Measurements from ENCODE around the gene CLEC1B. TPM values are rescaled to one million over a fixed set of nuclear protein-coding genes. Genes with fewer than 3 reads are reported as not detected.
"Not testable (repeated sequence)": the region's sequence is repeated elsewhere in the genome, so short reads cannot be mapped to it uniquely, and the experiment has no call there.

Gene CLEC1B
- total RNA-seq, 6 donors from 2014 or later, result 0.23 to 1.4 (median 0.68) TPM; not detected in 2

DNA sequence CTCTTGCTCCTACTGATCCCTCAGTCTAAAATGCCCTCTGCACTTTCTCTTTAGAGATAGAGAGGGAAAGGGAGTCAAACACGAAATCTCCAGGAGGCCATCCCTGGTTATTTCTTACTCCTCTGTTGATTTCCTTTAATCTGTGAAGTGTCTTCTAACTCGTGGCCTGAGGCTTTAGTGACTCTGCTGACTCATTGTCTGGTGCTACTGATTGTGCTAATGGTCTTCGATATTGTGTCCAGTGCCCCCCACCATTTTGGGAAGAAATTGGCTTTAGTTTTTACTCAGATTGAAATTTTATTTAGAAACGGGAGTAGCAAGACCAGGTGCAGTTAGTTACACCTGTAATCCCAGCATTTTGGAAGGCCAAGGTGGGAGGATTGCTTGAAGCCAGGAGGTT is 32.4 kb upstream of the CLEC1B start:
- TF ChIP-seq EP300 (IDR thresholded peaks at IDR 0.05) (no peak), POLR2A (IDR thresholded peaks at IDR 0.05) (no peak), POLR2AphosphoS5 (IDR thresholded peaks at IDR 0.05) (no peak)
- TF ChIP-seq, protein P1, sequence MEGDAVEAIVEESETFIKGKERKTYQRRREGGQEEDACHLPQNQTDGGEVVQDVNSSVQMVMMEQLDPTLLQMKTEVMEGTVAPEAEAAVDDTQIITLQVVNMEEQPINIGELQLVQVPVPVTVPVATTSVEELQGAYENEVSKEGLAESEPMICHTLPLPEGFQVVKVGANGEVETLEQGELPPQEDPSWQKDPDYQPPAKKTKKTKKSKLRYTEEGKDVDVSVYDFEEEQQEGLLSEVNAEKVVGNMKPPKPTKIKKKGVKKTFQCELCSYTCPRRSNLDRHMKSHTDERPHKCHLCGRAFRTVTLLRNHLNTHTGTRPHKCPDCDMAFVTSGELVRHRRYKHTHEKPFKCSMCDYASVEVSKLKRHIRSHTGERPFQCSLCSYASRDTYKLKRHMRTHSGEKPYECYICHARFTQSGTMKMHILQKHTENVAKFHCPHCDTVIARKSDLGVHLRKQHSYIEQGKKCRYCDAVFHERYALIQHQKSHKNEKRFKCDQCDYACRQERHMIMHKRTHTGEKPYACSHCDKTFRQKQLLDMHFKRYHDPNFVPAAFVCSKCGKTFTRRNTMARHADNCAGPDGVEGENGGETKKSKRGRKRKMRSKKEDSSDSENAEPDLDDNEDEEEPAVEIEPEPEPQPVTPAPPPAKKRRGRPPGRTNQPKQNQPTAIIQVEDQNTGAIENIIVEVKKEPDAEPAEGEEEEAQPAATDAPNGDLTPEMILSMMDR (IDR thresholded peaks at IDR 0.05), result no peak
- Histone ChIP-seq H3K9me3 (no peaks in the 10 kb centered on the region), H3K4me3 (no peak overlapping the region), H3K4me1 (peaks cover 0 to 14% (median 6%) of the 10 kb centered on the region in 4 donors), H3K27ac (peak overlapping the region in 1 of 4 donors; percentile 32), H3K36me3 (no peaks in the 10 kb centered on the region), H3K27me3 (no peaks in the 10 kb centered on the region)
- WGBS, 2 donors, result 61 to 62% methylated on average over 4 of the region's 4 CpGs
- DNase-seq, result no peak
- no peak for ATAC-seq (ENCODE audit: low FRiP score in 2 of 2)

DNA sequence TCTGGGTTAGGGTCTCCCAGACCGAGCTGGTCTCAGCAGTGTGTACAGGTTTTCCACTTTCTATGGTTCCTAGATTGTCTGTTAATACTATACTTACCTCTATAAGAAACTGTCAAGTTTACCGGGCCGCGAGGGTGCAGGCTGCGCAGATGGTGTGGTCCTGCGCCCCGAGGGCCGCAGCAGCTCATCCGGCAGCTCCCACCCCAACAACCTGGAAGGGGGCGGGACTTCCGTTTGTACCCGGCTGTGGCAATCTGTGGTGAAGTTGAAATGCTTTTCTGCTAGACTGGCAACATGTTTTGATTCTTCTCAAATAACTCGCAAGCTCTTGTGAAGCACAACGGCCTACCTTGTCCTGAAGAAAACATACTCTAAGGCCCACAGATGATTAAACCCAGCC is 31.5 kb upstream of the CLEC1B start, which contains the start of gene CLEC9A:
TSS of gene CLEC9A (plus strand) at position 237 of the 400 bp plus-strand sequence. CDS start 22,006 bp downstream, outside the sequence.
- peaks cover 0 to 14% (median 6%) of the 10 kb centered on the region in 4 donors for H3K4me1 ChIP-seq
- DNase-seq, result peak in 1 of 2 donors; percentile 48
- 78 to 91% methylated on average over 14 of the region's 14 CpGs for WGBS, 2 donors
- no peaks in the 10 kb centered on the region for H3K36me3 ChIP-seq
- TF ChIP-seq, protein P1 (IDR thresholded peaks at IDR 0.05), result no peak
- TF ChIP-seq EP300 (IDR thresholded peaks at IDR 0.05) (no peak), POLR2A (IDR thresholded peaks at IDR 0.05) (no peak), POLR2AphosphoS5 (IDR thresholded peaks at IDR 0.05) (no peak)
- no peak for ATAC-seq (ENCODE audit: low FRiP score in 2 of 2)
- no peak within 1 kb of the TSS for H3K4me3 ChIP-seq
- H3K27ac ChIP-seq, result peak within 1 kb of the TSS in 2 of 4 donors; percentile 17 to 32
- no peaks in the 10 kb centered on the region for H3K27me3 ChIP-seq
- no peaks in the 10 kb centered on the region for H3K9me3 ChIP-seq

DNA sequence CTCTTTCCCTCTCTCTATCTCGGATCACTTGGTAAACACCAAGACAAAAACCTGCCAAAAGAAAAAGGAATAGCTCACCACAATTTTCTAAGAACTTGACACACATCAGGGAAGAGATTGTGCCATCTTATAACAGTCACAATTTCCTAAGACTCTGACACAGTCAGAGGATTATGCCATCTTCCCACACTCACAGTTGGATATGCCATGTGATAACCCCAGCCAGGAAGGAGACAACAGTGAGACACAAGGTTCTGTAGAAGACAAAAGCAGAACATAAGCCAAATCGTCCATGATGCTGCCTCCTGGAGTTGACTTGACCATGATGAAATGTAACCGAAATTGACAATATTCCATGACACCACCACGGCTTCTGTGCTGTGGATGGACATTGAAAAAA is 28.8 kb upstream of the CLEC1B start:
- WGBS, 2 donors, result 43 to 47% methylated on average over 4 of the region's 4 CpGs
- peak in 1 of 2 donors; percentile 50 for DNase-seq
- TF ChIP-seq POLR2AphosphoS5 (IDR thresholded peaks at IDR 0.05) (peak; percentile 27 to 68), EP300 (IDR thresholded peaks at IDR 0.05) (peak in 1 of 4 donors; percentile 85), POLR2A (IDR thresholded peaks at IDR 0.05) (peak in 1 of 4 donors; percentile 46)
- TF ChIP-seq, protein P1 (IDR thresholded peaks at IDR 0.05), result no peak
- peak overlapping the region; percentile 34 to 68 (median 53) for H3K27ac ChIP-seq
- H3K27me3 ChIP-seq, result no peaks in the 10 kb centered on the region
- no peaks in the 10 kb centered on the region for H3K36me3 ChIP-seq
- H3K9me3 ChIP-seq, result no peaks in the 10 kb centered on the region
- peak overlapping the region in 1 of 4 donors; percentile 14 for H3K4me3 ChIP-seq
- H3K4me1 ChIP-seq, result peaks cover 0 to 8% (median 0%) of the 10 kb centered on the region in 4 donors
- ATAC-seq (ENCODE audit: low FRiP score in 2 of 2), result peak in 1 of 2 donors; percentile 87

DNA sequence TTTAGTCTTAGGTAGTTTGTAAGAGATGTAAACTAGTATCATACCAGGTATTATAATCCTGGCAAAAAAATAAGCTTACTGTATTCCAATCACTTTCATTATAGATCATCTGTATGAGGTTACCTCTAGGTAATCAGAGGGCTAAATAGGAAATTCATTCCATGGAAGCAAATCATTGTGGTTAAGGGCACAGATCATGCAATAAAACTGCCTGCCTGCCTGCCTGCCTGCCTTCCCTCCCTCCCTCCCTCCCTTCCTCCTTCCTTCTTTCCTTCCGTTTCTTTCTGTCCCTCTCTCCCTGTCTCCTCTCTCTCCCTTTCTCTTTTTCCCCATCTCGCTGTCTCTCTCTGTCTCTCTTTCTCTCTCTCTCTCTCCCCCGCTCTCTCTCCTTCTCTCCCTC is 28.4 kb upstream of the CLEC1B start:
- TF ChIP-seq POLR2A (IDR thresholded peaks at IDR 0.05) (no peak), EP300 (IDR thresholded peaks at IDR 0.05) (no peak), POLR2AphosphoS5 (IDR thresholded peaks at IDR 0.05) (no peak)
- TF ChIP-seq, protein P1 (IDR thresholded peaks at IDR 0.05), result no peak
- Histone ChIP-seq H3K4me3 (peak overlapping the region in 1 of 4 donors; percentile 14), H3K9me3 (no peaks in the 10 kb centered on the region), H3K27me3 (no peaks in the 10 kb centered on the region), H3K4me1 (peaks cover 0 to 8% (median 0%) of the 10 kb centered on the region in 4 donors), H3K36me3 (no peaks in the 10 kb centered on the region), H3K27ac (peak overlapping the region in 3 of 4 donors; percentile 43 to 68 (median 63))
- ATAC-seq (ENCODE audit: low FRiP score in 2 of 2) (no peak), DNase-seq (no peak)
- WGBS, 2 donors, result 45 to 56% methylated on average over 3 of the region's 3 CpGs

DNA sequence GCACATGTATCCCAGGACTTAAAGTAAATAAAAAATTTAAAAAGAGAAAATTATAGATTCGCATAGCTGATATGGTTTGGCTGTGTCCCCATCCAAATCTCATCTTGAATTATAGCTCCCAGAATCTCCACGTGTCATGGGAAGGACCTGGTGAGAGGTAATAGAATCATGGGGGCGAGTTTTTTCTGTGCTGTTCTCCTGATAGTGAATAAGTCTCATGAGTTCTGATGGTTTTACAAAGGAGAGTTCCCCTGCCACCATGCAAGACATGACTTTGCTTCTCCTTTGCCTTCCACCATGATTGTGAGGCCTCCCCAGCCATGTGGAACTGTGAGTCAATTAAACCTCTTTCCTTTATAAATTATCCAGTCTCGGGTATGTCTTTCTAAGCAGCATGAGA is 27.7 kb upstream of the CLEC1B start:
- not testable (repeated sequence) for ATAC-seq (ENCODE audit: low FRiP score in 2 of 2); H3K36me3 ChIP-seq; DNase-seq; H3K4me3 ChIP-seq; H3K9me3 ChIP-seq; H3K27me3 ChIP-seq; H3K4me1 ChIP-seq
- WGBS, 2 donors, result 87 to 95% methylated on average over 4 of the region's 4 CpGs
- peak overlapping the region in 1 of 4 donors; percentile 63 for H3K27ac ChIP-seq

All from upper lobe of left lung (tissue), 6 donors.